Left hindlimb (tissue), 1 donor: ENCODE results near the gene HIF1AN.
"Not testable (repeated sequence)": the region's sequence is repeated elsewhere in the genome, so short reads cannot be mapped to it uniquely, and the experiment has no call there.

Experiments used
- DNase-seq: peaks from one replicate; pipeline ENCODE4 v3.0.0-alpha.2; 2018

Gene HIF1AN

DNA sequence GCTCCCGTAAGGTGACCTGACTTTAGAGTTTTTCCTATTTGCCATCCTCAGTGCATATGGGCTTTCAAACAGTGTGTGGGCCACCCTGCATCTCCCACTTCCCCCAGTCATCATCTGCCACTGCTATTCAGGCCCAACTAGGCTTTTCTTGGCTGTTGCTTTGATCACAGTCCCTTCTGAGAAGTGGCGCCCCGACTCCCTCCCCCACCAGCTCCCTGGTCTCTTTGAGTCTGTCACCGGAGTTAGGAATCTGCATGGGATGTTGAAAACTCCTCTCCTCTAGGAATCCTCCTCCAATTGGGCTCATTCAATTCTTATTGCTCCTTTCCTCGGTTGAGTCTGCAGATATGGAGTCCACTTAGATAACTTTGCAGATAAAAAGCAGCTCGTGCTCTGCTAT, 32.1 kb downstream of the HIF1AN start:
- DNase-seq = no peak

DNA sequence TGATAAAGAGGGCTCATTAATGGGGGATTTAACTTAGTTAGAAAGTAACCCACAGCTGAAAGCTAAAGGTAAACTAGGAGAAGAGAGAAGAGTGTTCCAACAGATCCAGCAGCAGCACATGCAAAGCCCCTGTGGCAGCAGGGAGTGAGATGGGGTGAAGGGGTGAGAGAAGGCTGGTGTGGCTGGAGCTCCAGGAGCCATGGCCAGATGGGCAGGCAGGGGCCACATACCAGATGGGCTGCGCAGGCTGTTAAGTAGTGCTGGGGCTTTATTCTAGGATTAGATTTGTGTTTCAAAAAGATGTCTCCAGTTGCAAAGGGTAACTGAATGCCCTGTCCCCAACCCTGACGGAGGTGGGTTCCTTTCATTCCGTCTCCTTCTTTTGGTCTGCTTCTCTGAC, 33.2 kb downstream of the HIF1AN start:
- DNase-seq = no peak

DNA sequence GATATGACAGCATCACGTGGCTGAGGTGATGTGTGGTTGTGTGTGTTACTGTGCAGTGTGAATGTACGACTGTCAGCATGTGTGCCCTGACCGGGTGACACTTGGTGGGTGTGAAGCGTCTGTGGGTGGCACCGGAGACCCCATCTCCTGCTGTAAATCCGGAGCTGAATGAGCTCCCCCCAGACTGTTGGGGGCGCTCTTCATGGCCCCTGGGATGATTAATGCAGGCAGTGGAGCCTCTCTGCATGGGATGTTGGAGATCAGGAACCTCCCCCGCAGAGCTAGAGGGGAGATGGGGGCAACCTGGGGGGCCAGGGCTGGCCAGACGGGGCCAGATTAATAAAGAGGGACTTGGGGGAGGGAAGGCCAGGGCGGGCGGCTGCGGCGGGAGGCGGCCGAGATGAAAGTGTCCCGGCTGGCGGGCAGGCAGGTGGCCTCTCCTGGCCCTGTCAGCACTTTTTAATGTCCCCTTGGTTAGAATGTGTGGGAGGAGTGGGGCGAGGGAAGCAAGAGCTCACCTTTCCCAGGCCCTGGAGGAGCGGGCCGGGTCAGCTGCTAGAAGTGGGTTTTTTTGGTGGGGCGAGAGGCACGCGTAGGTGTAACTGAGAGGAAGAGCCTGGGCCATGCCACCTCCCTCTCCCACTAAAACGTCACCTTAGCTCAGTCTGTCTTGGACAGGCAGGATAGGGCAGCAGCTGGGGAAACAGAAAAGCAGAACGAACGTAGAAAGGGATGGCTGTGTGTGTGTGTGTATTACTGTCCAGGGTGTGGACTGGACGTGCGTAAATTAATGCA, 34.1 kb downstream of the HIF1AN start:
- DNase-seq = no peak

DNA sequence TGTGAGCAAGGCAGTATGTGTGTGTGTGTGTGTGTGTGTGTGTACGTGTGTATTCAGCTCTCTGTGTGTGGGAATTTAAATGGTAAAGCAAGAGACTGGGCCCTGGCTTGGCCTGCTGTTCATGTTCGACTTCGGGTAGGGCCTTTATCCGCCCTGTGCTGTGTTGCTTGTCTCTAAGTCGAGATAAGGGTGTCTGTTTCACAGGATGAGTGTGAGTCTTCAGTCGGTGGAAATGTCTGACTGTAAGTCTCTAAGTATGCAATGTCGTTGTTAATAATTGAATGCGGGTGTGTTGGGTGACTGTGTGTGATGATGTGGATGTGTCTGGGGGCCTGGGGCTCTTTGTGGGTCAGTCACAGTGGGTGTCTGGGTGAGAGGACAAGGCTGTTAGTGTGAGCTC, 34.8 kb downstream of the HIF1AN start:
- DNase-seq = no peak

DNA sequence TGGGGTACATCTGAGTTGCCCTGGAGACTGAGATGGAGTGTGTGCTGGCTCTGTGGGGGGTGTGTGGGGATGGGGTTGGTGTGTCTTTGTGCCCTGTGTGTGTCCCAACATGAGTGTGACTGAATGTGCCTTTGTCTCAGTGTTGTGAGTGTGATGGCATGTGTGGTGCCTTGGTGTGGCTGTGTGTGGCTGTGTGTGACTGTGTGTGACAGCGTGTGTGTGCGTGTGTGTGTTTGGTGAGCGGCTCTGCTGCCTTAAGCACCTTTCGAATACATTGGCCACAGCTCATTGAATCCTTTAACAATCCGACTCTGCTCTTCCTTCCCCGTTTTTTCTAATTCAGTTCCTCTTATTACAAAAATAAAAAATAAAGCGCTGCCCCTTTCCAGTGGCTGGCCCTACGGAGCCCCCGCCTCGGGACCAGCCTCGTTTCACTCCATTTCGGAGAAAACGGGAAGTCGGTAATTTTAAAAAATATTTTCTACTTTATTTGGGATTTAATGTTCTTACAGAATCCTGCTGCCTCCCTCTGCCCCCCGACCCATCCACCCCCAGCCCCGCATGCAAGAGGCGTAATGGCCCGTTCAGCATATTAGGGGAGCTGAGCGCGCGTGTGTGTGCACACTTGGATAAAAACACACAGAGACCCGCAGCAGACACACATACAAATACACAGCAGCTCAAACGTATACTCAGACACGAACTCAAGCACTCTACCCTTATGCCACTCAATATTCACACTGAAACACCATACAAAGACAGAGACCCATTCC, 35.5 kb downstream of the HIF1AN start:
- no peak for DNase-seq

DNA sequence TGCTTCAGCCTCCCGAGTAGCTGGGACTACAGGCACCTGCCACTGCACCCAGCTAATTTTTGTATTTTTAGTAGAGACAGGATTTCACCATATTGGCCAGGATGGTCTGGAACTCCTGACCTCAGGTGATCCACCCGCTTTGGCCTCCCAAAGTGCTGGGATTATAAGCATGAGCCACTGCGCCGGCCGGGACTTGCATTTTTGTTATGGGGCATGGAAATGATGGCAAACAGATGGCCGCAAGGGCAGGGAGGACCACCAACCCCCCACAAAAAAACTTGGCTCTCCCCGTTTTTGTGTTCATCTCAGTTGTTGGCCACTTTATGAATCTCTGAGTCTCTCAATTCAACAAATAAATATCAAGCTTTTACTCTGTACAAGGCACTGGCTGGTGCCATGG, 39.4 kb downstream of the HIF1AN start:
- DNase-seq = not testable (repeated sequence)

DNA sequence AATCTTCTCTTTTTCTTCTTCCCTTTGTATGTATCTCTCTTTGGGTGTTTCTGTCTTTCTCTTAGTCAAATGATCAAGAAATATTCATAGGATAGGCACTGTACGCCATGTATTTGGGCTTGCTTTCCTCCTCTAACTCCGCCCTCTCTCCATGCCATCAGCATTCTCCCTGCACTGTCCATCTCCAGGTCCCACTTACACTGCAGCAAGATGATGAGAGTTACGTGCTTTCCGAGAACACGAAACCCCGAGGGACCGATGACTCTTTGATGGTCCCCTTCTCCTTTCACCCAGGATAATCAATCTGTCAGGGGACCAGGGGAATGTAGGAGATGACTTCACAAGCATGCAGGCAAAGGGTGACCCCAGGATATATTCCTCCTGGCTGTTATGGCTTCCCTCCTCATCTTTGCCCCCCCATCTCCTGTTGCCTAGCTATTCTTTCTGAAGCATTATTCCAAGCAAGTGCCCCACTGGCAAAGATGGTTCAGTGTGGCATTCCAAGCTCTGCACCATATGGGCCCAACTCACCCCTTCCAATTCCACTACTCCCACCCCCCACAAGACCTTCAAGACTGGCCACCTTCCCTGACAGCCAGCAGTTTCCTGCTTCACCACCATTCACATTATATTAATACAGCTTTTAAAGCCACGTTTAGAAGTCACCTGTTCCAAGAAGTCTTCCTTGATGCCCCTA, 40.0 kb downstream of the HIF1AN start:
- no peak for DNase-seq

DNA sequence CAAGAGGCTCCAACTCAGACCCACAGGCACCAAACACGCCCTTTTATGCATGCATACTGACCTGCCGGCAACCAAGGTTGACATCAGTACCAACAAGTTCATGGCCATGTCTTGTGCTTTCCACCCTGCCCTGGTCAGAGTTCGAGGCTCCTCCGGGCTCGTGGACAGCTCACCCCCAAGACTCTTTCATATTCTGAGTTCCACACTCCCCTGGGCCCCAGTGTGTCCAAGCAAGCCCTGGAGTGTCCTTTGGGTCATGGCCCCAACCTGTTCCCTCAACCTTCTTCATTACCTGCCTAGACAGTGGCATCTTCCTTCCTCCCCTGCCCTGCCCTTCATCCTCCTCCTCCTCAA, 40.5 kb downstream of the HIF1AN start:
- no peak for DNase-seq

DNA sequence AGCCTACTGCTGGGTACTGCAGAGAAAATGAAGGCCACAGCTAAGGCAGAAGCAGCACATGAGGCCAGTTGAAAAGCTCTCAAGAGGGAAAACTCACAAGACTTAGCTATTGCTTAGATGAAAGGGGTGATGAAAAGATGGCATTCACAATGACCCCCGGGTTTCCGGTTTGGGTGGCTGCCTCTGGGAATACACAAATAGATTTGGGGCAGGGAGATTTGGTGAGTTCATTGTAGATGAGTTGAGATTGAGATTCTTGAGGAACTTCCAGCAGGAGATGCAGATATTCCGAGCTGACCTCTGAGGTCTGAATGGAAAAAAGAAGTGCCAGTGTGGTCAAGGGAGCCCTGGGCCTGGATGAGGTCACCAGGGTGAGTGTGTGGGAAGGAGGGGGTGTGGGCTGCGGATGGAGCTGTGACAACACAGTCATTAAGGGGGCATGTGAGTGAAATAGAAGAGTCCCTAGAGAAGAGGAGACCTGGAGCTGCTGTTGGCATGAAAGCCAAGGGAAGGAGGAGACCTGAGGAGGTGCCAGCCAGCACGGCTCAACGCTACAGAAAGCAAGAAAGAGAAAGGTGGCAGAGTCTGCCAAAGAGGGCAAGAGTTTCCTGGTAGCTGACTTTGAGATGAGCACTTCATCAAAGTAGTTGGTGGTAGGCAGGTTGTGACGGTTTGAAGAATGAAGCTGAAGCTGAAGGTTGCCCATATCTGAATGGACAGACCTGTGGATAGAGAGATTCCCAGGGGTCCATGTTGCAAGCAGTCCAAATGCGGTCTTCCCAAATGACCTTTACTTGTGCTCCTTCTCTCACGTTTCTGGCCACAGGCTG, 43.7 kb downstream of the HIF1AN start:
- DNase-seq = no peak

DNA sequence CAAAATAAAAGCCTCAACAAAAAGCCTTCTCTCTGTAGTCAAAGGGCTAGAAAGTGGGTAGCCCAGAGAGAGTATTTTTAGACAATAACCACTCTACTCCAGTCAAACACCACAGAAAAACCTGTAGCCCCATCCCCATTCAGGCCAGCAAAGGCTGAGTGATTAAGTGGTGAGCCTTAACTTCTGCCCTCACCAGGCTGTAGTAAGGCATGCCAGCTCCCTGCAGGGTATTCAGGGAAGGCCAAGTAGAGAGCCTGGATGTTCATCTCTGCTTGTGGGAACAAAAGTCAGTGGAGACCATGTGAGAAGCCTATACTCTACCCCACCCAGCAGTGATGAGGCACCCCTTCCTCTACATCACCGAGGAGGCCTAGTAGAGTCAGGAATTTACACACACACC, 51.2 kb downstream of the HIF1AN start:
- no peak for DNase-seq

DNA sequence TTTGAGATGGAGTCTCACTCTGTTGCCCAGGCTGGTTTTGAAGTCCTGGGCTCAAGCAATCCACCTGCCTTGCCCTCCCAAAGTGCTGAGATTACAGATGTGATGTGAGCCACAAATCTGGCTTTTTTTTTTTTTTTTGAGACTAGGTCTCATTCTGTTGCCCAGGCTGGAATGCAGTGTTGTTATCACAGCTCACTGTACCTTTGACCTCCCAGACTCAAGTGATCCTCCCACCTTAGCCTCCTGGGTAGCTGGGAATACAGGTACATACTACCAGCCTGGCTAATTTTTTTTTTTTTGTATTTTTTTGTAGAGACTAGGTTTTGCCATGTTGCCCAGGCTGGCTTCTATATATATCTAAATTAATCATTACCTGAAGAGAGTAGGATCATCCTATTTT, 62.4 kb downstream of the HIF1AN start:
- no peak for DNase-seq

DNA sequence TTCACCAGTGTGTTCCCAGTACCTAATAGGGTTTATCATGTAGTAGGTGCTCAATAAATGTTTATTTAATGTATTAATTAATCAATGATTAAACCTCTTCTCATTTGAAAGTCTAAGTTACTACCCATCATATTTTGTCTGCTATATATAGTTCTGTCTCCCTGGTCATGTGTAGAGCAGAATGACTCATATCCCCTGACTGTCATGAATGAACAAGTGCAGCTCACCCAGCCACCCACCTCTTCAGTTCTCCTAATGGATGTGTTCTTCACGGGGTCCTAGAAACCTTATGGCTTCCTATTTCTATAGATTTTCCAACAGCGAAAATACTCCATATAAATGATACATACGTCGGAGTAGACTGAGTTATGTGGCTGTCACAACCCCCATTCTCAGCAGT, 64.5 kb downstream of the HIF1AN start:
- DNase-seq = no peak

DNA sequence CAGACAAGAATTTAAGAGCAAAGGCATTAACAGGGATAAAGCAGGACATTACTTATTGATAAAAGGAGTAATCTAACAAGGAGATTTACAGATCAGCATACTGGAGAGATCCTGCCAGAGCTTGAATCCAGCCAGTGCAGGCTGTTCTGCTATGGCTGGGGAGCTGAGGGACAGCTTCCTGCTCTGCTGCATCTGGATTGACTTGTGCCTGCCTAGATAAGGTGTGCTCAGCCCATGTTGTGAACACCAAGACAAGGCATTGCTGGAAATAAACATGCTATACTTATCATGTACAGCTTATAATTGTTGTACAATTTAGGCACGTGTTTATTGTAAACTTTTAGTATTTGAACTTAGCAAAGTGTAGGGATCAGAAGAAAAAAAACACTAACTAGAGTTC, 71.7 kb downstream of the HIF1AN start:
- DNase-seq = no peak
